Colonic mucosa (tissue), 4 donors: Measurements from ENCODE around the gene COPS3. TPM values are rescaled to one million over a fixed set of nuclear protein-coding genes. Genes with fewer than 3 reads are reported as not detected.

Experiments
- DNase-seq: peaks from one replicate; pipeline ENCODE4 v3.0.0-alpha.2; 2020
- H3K27ac ChIP-seq: fragments of 200-600 bp; one replicate; pipeline ENCODE4 v1.8.0; 2021
- H3K27me3 ChIP-seq: fragments of 200-600 bp; one replicate; pipeline ENCODE4 v1.8.0; 2021
- H3K36me3 ChIP-seq: fragments of 200-600 bp; one replicate; pipeline ENCODE4 v1.8.0; 2021
- H3K4me1 ChIP-seq: fragments of 200-600 bp; one replicate; pipeline ENCODE4 v1.8.0; 2021; ENCODE audit warnings: mild to moderate bottlenecking
- H3K4me3 ChIP-seq: fragments of 200-600 bp; one replicate; pipeline ENCODE4 v1.8.0; 2021
- H3K9ac ChIP-seq, 2 donors: one replicate each; pipeline ENCODE4 v1.7.0; 2013; ENCODE audit warnings: control low read depth in 2 of 2, low read depth in 2 of 2, low read length in 2 of 2
- H3K9me3 ChIP-seq: fragments of 200-600 bp; one replicate; pipeline ENCODE4 v1.8.0; 2021
- CTCF ChIP-seq: fragments of 200-600 bp; IDR thresholded peaks from one replicate; pipeline ENCODE4 v1.8.0; 2022; ENCODE audit warnings: antibody characterized with exemption, mild to moderate bottlenecking
- intact Hi-C: fragments of 100-400 bp; cut with DNase I; formaldehyde crosslinking; loops from one replicate; pipeline ENCODE4 v1.14.1; 2022
- total RNA-seq, 2 donors: library from RNA; stranded (reverse); fragmentation: NEBNext Ultra II Directional in 1 of 2; extraction: Animal tissue kit (Norgen Biotek cat#: 25700) in 1 of 2; gene quantifications; one replicate each; pipeline ENCODE4 v1.2.1, GENCODE V29; 2021
- donor health status: healthy.
- donor health status: DM: no; HTN: no; CAD: no.
- donor health status: DM: no; HTN: no; CAD: no.

Gene COPS3
- total RNA-seq, 2 donors from 2014 or later, result 43.9 to 60.4 TPM

GRCh38 chr17:17246879-17247278 is 34.2 kb downstream of the COPS3 start:
- no peaks in the 10 kb centered on the region for H3K36me3 ChIP-seq
- H3K9ac ChIP-seq, result no peak overlapping the region
- H3K27me3 ChIP-seq, result no peaks in the 10 kb centered on the region
- no peak overlapping the region for H3K27ac ChIP-seq
- H3K9me3 ChIP-seq, result no peaks in the 10 kb centered on the region
- DNase-seq, result no peak
- H3K4me1 ChIP-seq, result no peaks in the 10 kb centered on the region
- no peak for TF ChIP-seq CTCF
- no peak overlapping the region for H3K4me3 ChIP-seq
- intact Hi-C loops, result no loop called here

- no peak for TF ChIP-seq CTCF
- intact Hi-C loops, result no loop called here
- no peak overlapping the region for H3K27ac ChIP-seq
- H3K9ac ChIP-seq, result no peak overlapping the region
- H3K36me3 ChIP-seq, result no peaks in the 10 kb centered on the region
- H3K4me1 ChIP-seq, result no peaks in the 10 kb centered on the region
- no peak overlapping the region for H3K4me3 ChIP-seq
- no peaks in the 10 kb centered on the region for H3K27me3 ChIP-seq
- H3K9me3 ChIP-seq, result no peaks in the 10 kb centered on the region
- DNase-seq, result no peak
Observed at GRCh38 chr17:17243163-17243562, 37.9 kb downstream of the COPS3 start.

GRCh38 chr17:17242246-17242645 is 38.8 kb downstream of the COPS3 start:
- DNase-seq, result no peak
- Histone ChIP-seq H3K9me3 (no peaks in the 10 kb centered on the region), H3K9ac (no peak overlapping the region), H3K36me3 (no peaks in the 10 kb centered on the region), H3K4me3 (no peak overlapping the region), H3K4me1 (no peaks in the 10 kb centered on the region), H3K27me3 (no peaks in the 10 kb centered on the region), H3K27ac (no peak overlapping the region)
- intact Hi-C loops, result no loop called here
- no peak for TF ChIP-seq CTCF

GRCh38 chr17:17241656-17242055 is 39.4 kb downstream of the COPS3 start:
- Histone ChIP-seq H3K4me3 (no peak overlapping the region), H3K4me1 (no peaks in the 10 kb centered on the region), H3K9me3 (no peaks in the 10 kb centered on the region), H3K36me3 (no peaks in the 10 kb centered on the region), H3K27ac (no peak overlapping the region), H3K27me3 (no peaks in the 10 kb centered on the region), H3K9ac (no peak overlapping the region)
- no peak for TF ChIP-seq CTCF
- no peak for DNase-seq
- intact Hi-C loops, result no loop called here

- Histone ChIP-seq H3K9ac (no peak overlapping the region), H3K27me3 (no peaks in the 10 kb centered on the region), H3K36me3 (no peaks in the 10 kb centered on the region), H3K27ac (no peak overlapping the region), H3K9me3 (no peaks in the 10 kb centered on the region), H3K4me3 (no peak overlapping the region), H3K4me1 (no peaks in the 10 kb centered on the region)
- intact Hi-C loops, result no loop called here
- no peak for DNase-seq
- no peak for TF ChIP-seq CTCF
Observed at GRCh38 chr17:17239832-17240231, 41.2 kb downstream of the COPS3 start.
